Esophagus squamous epithelium (tissue), 5 donors: ENCODE data around the gene CPNE6. TPM values are rescaled to one million over a fixed set of nuclear protein-coding genes. Genes with fewer than 3 reads are reported as not detected.
"Not testable (repeated sequence)": the region's sequence is repeated elsewhere in the genome, so short reads cannot be mapped to it uniquely, and the experiment has no call there.

ENCODE experiments used
- DNase-seq: peaks from one replicate; lab custom pipeline; 2025; lab: John Stamatoyannopoulos, UW
- H3K27ac ChIP-seq, 4 donors: fragments of 200-600 bp; sonication (generic); one replicate each; pipeline ENCODE4 v1.5.1; 2016 to 2019; ENCODE audit warnings: mild to moderate bottlenecking in 1 of 4
- H3K27me3 ChIP-seq, 4 donors: fragments of 200-600 bp; sonication (generic); 1 replicate in 3 of 4; 2 replicates in 1 of 4; pipeline versions ENCODE4 v1.5.1 to v1.6.0; 2017 to 2021; ENCODE audit warnings: antibody characterized with exemption in 1 of 4
- H3K36me3 ChIP-seq, 3 donors: fragments of 200-600 bp; sonication (generic); one replicate each; pipeline ENCODE4 v1.5.1; 2016 to 2019
- H3K4me1 ChIP-seq, 3 donors: fragments of 200-600 bp; sonication (generic); one replicate each; pipeline ENCODE4 v1.5.1; 2017 to 2019
- H3K4me3 ChIP-seq, 4 donors: fragments of 200-600 bp; sonication (generic); 1 replicate in 3 of 4; 2 replicates in 1 of 4; pipeline ENCODE4 v1.5.1; 2016 to 2019; ENCODE audit warnings: mild to moderate bottlenecking in 2 of 4, moderate library complexity in 1 of 4
- H3K9me3 ChIP-seq, 3 donors: fragments of 200-600 bp; sonication (generic); one replicate each; pipeline ENCODE4 v1.5.1; 2016 to 2019
- CTCF ChIP-seq, 6 experiments: fragments of 450-650 bp in 4 of 6; fragments of 200-600 bp in 2 of 6; sonication (generic) in 2 of 6; IDR thresholded peaks; one replicate each; pipeline ENCODE4 v1.5.1; 2016 to 2019; ENCODE audit warnings: antibody characterized with exemption in 6 of 6, mild to moderate bottlenecking in 4 of 6, moderate library complexity in 4 of 6
- POLR2A ChIP-seq, 4 donors: fragments of 450-650 bp; IDR thresholded peaks; one replicate each; pipeline ENCODE4 v1.6.1; 2017; ENCODE audit warnings: antibody characterized with exemption in 4 of 4, mild to moderate bottlenecking in 4 of 4, moderate library complexity in 3 of 4
- WGBS, 2 donors: methylation state at CpG; one replicate each; pipeline ENCODE4 v1.1.5; 2018; 5-methylcytosine and 5-hydroxymethylcytosine counted together
- intact Hi-C: fragments of 100-400 bp; cut with DNase I; formaldehyde crosslinking; loops from one replicate; pipeline ENCODE4 v1.15.0; 2022
- total RNA-seq, 4 donors: library from RNA; depleted of rRNA; stranded (reverse); fragments of >200 nt; gene quantifications; one replicate each; pipeline ENCODE4 v1.1.0, GENCODE V29; 2016
- donor health status: DM: yes; HTN: yes; CAD: no.

Gene CPNE6
- total RNA-seq, 4 donors from 2014 or later, result not detected

- H3K36me3 ChIP-seq, result no peaks in the 10 kb centered on the region
- H3K4me1 ChIP-seq, result peaks cover 0 to 53% (median 16%) of the 10 kb centered on the region in 3 donors
- TF ChIP-seq CTCF (IDR thresholded peaks at IDR 0.05) (peak; percentile 52 to 80 (median 79)), POLR2A (IDR thresholded peaks at IDR 0.05) (peak in 2 of 4 donors; percentile 24 to 36)
- peaks cover 0 to 11% (median 10%) of the 10 kb centered on the region in 3 donors for H3K9me3 ChIP-seq
- no peaks in the 10 kb centered on the region for H3K27me3 ChIP-seq
- H3K27ac ChIP-seq, result peak overlapping the region; percentile 87 to 97 (median 94)
- WGBS, 2 donors, result 0% methylated on average over 1 to 19 of the region's 50 CpGs
- DNase-seq, result no peak
- peak overlapping the region; percentile 38 to 69 (median 62) for H3K4me3 ChIP-seq
- intact Hi-C loops, result no loop called here
These were observed 35.0 kb upstream of the CPNE6 start for GRCh38 chr14:24036169-24036962.

DNA sequence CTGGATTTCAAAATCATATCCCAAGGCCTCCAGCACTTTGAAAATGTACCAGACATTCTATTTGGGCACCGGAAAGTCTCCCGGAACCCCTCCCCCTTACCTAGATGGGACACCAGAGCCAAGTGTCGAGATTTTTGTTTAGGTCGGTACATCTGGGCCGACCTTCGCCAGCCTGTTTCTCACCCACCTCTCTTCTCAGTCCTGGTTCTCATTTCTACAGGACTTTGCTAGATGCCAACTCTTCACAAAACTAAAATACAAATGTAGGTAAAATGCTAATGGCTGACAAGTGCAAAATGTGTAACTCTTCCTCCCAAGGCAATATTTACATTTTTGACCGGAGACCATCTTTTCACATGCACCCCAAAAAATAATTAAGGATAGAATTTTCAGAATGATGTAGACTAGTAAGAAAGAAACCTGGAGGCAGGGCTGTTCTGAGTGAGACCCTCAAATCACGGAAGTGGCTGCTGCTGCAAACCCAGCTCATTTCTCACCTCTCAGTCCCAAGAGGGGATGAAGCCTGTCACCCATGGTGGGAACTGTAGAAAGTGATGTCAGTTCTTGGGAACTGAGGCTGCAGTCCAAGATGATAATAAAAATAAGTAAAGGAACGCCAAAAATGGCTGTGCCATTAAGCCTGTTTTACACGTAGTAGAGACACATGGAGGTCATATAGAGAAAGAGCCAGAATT lies 34.3 kb upstream of the CPNE6 start:
- Histone ChIP-seq H3K4me1 (peaks cover 0 to 53% (median 16%) of the 10 kb centered on the region in 3 donors), H3K4me3 (peak overlapping the region; percentile 38 to 69 (median 62)), H3K27ac (peak overlapping the region; percentile 87 to 97 (median 94))
- DNase-seq, H3K36me3 ChIP-seq, H3K27me3 ChIP-seq, intact Hi-C loops, H3K9me3 ChIP-seq: not testable (repeated sequence)
- 33 to 35% methylated on average over 10 of the region's 10 CpGs for whole genome bisulfite sequencing, 2 donors

- H3K36me3 ChIP-seq, result no peaks in the 10 kb centered on the region
- DNase-seq, result no peak
- no peaks in the 10 kb centered on the region for H3K27me3 ChIP-seq
- H3K9me3 ChIP-seq, result peaks cover 0 to 2% (median under 1%) of the 10 kb centered on the region in 3 donors
- intact Hi-C loops, result no loop called here
- no peak overlapping the region for H3K4me3 ChIP-seq
- 79 to 87% methylated on average over 14 of the region's 14 CpGs for WGBS, 2 donors
- peaks cover 0 to 51% (median 16%) of the 10 kb centered on the region in 3 donors for H3K4me1 ChIP-seq
- TF ChIP-seq POLR2A (IDR thresholded peaks at IDR 0.05), result no peak
- no peak for TF ChIP-seq CTCF (IDR thresholded peaks at IDR 0.05)
- no peak overlapping the region for H3K27ac ChIP-seq
These were observed 33.7 kb upstream of the CPNE6 start for GRCh38 chr14:24037658-24038037.

- WGBS, 2 donors, result 70 to 77% methylated on average over 2 of the region's 2 CpGs
- no peak overlapping the region for H3K27ac ChIP-seq
- no peaks in the 10 kb centered on the region for H3K9me3 ChIP-seq
- TF ChIP-seq CTCF (IDR thresholded peaks at IDR 0.05), result no peak
- no peak for TF ChIP-seq POLR2A (IDR thresholded peaks at IDR 0.05)
- no peaks in the 10 kb centered on the region for H3K27me3 ChIP-seq
- no peak overlapping the region for H3K4me3 ChIP-seq
- DNase-seq, result no peak
- H3K36me3 ChIP-seq, result no peaks in the 10 kb centered on the region
- H3K4me1 ChIP-seq, result peaks cover 0 to 47% (median 12%) of the 10 kb centered on the region in 3 donors
- intact Hi-C loops, result no loop called here
These were observed 32.7 kb upstream of the CPNE6 start for GRCh38 chr14:24038686-24039085.

GRCh38 chr14:24040692-24041091 lies 30.7 kb upstream of the CPNE6 start:
- 30 to 33% methylated on average over 2 of the region's 2 CpGs for WGBS, 2 donors

More at GRCh38 chr14:24040692-24041091, 30.7 kb upstream of the CPNE6 start:
- Histone ChIP-seq H3K27me3 (no peaks in the 10 kb centered on the region), H3K36me3 (no peaks in the 10 kb centered on the region), H3K4me3 (no peak overlapping the region), H3K27ac (no peak overlapping the region), H3K9me3 (no peaks in the 10 kb centered on the region), H3K4me1 (peaks cover 0 to 34% (median 4%) of the 10 kb centered on the region in 3 donors)
- intact Hi-C loops, result no loop called here
- no peak for DNase-seq
- TF ChIP-seq POLR2A (IDR thresholded peaks at IDR 0.05) (no peak), CTCF (IDR thresholded peaks at IDR 0.05) (no peak)
